Breast epithelium (tissue), 3 donors: ENCODE data around the gene MAST4.

Source experiments
- CTCF ChIP-seq, 3 donors: fragments of 450-650 bp; IDR thresholded peaks; one replicate each; pipeline ENCODE4 v1.5.1; 2016 to 2017; ENCODE audit warnings: antibody characterized with exemption in 3 of 3, mild to moderate bottlenecking in 3 of 3, moderate library complexity in 3 of 3
- POLR2A ChIP-seq: fragments of 450-650 bp; IDR thresholded peaks from one replicate; pipeline ENCODE4 v1.6.1; 2016; ENCODE audit warnings: antibody characterized with exemption, mild to moderate bottlenecking, moderate library complexity
- POLR2AphosphoS5 ChIP-seq, 3 donors: sonication (generic); formaldehyde crosslinking; IDR thresholded peaks; one replicate each; pipeline ENCODE4 v1.6.1; 2017; ENCODE audit warnings: antibody characterized with exemption in 3 of 3

- TF ChIP-seq CTCF (IDR thresholded peaks at IDR 0.05) (no peak), POLR2A (no peak), POLR2AphosphoS5 (IDR thresholded peaks at IDR 0.05) (no peak)
Observed at GRCh38 chr5:67013719-67014118, 417.5 kb downstream of the MAST4 start.
